Activated naive CD4-positive, alpha-beta T cell treated with Interleukin-2 at 50 U/mL for 16 hours (primary cell): ENCODE data around the gene DAO.

Experiments
- DNase-seq: peaks from one replicate; pipeline ENCODE4 v3.0.0-alpha.2; 2020

DAO gene

GRCh38 chr12:108876550-108876949 is 3.3 kb upstream of the DAO start:
- no peak for DNase-seq

- no peak for DNase-seq
Measured at GRCh38 chr12:108881953-108882352, 2.1 kb downstream of the DAO start.

- peak; percentile 72 for DNase-seq
Measured at GRCh38 chr12:108884116-108885012, 4.5 kb downstream of the DAO start.

- no peak for DNase-seq
Measured at GRCh38 chr12:108886873-108887629, 7.2 kb downstream of the DAO start.

GRCh38 chr12:108888031-108888430 is 8.1 kb downstream of the DAO start:
- no peak for DNase-seq

GRCh38 chr12:108890208-108890607 is 10.3 kb downstream of the DAO start:
- no peak for DNase-seq

- no peak for DNase-seq
Measured at GRCh38 chr12:108895220-108895802, 15.4 kb downstream of the DAO start.

GRCh38 chr12:108896336-108896735 is 16.4 kb downstream of the DAO start:
- DNase-seq: no peak

- no peak for DNase-seq
Measured at GRCh38 chr12:108896817-108897216, 16.9 kb downstream of the DAO start.

GRCh38 chr12:108899145-108899544 is 19.3 kb downstream of the DAO start:
- no peak for DNase-seq

GRCh38 chr12:108905725-108906124 is 25.8 kb downstream of the DAO start:
- DNase-seq: no peak

- DNase-seq: no peak
Measured at GRCh38 chr12:108906971-108907370, 27.1 kb downstream of the DAO start.

GRCh38 chr12:108907839-108908351 is 28.0 kb downstream of the DAO start:
- DNase-seq: no peak

GRCh38 chr12:108910336-108910735 is 30.4 kb downstream of the DAO start:
- DNase-seq: no peak

GRCh38 chr12:108911915-108912314 is 32.0 kb downstream of the DAO start:
- DNase-seq: no peak

- no peak for DNase-seq
Measured at GRCh38 chr12:108912361-108912760, 32.5 kb downstream of the DAO start.

- no peak for DNase-seq
Measured at GRCh38 chr12:108914121-108914531, 34.2 kb downstream of the DAO start.

GRCh38 chr12:108915632-108916133 is 35.8 kb downstream of the DAO start:
- no peak for DNase-seq

- DNase-seq: no peak
Measured at GRCh38 chr12:108916336-108916735, 36.4 kb downstream of the DAO start.

- no peak for DNase-seq
Measured at GRCh38 chr12:108918206-108918605, 38.3 kb downstream of the DAO start.

- no peak for DNase-seq
Measured at GRCh38 chr12:108918960-108919642, 39.2 kb downstream of the DAO start.

- no peak for DNase-seq
Measured at GRCh38 chr12:108921946-108922345, 42.1 kb downstream of the DAO start.

GRCh38 chr12:108922918-108923317 is 43.0 kb downstream of the DAO start:
- no peak for DNase-seq
